ENCODE measurements around the gene SCT.

The SCT gene

DNA sequence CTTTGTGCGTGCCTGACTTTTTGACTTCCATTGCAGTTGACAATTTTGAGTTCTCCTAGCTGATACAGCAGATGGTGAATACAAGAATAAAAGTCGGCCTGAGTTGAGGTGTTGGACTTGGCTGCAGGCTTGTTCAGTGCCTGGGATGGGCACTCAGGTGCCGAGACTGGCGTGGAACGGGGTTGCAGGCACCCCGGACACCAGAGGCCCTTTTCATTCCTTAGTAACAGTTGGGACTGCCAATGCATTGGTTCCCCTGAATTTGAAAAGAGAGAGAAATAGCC, 49.4 kb downstream of the SCT start:
- ATAC-seq, result no peak
- TF ChIP-seq ISL1 (CRISPR knock-in tag; IDR thresholded peaks at IDR 0.05), result no peak
- TF ChIP-seq BACH2 (CRISPR knock-in tag; IDR thresholded peaks at IDR 0.05; ENCODE audit: borderline replicate concordance), result no peak
- TF ChIP-seq OSR1 (CRISPR knock-in tag; IDR thresholded peaks at IDR 0.05), result no peak
- TF ChIP-seq GLIS3 (CRISPR knock-in tag; IDR thresholded peaks at IDR 0.05), result no peak
- no peak for TF ChIP-seq ZFP3 (CRISPR knock-in tag; IDR thresholded peaks at IDR 0.05)
- no peak for TF ChIP-seq ZFP30 (CRISPR knock-in tag; IDR thresholded peaks at IDR 0.05)
- TF ChIP-seq ESRRG (CRISPR knock-in tag; IDR thresholded peaks at IDR 0.05), result no peak
- TF ChIP-seq, protein P1, sequence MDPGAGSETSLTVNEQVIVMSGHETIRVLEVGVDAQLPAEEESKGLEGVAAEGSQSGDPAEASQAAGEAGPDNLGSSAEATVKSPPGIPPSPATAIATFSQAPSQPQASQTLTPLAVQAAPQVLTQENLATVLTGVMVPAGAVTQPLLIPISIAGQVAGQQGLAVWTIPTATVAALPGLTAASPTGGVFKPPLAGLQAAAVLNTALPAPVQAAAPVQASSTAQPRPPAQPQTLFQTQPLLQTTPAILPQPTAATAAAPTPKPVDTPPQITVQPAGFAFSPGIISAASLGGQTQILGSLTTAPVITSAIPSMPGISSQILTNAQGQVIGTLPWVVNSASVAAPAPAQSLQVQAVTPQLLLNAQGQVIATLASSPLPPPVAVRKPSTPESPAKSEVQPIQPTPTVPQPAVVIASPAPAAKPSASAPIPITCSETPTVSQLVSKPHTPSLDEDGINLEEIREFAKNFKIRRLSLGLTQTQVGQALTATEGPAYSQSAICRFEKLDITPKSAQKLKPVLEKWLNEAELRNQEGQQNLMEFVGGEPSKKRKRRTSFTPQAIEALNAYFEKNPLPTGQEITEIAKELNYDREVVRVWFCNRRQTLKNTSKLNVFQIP (CRISPR knock-in tag; IDR thresholded peaks at IDR 0.05; ENCODE audit: borderline replicate concordance, low read depth), result no peak
- no peak for TF ChIP-seq ARNTL (CRISPR knock-in tag; IDR thresholded peaks at IDR 0.05; ENCODE audit: borderline replicate concordance, low read depth)

DNA sequence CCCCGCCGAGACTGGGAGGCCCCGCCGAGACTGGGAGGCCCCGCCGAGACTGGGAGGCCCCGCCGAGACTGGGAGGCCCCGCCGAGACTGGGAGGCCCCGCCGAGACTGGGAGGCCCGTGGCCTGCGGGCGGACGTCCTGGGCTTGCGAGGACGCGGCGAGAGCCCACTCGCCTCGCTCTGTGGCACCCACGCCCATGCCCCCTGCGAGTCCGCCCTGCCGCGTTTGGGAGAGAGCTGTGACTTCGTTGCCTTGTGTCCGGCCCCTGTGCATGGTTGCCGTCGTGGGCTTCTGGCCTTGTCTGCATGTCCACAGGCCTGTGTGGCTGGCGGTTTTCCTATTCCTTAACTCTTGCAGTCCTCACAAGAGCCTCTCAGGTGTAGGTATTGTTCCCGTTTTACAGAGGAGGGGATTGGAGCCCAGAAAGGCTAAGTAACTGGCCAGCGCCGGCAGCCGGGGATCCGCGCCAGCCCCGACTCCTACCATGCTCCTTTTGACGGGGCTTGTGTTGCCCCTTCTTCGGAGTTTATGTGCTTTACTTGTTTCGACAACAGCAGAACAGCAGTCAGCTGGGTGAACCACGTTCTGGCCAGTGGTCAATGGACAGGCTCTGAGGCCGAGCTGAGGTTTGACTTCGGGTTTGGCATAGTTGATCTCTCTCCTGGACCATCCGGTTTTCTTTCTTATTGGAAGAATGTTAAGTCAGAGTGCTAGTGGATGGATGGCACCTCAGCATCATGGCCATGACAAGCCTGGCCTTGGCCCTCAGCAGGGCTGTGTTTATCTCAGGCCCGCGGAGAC, 50.0 kb downstream of the SCT start:
- no peak for TF ChIP-seq ESRRG (CRISPR knock-in tag; IDR thresholded peaks at IDR 0.05)
- no peak for TF ChIP-seq CSRNP3 (CRISPR knock-in tag; IDR thresholded peaks at IDR 0.05)
- TF ChIP-seq PPARA (CRISPR knock-in tag; IDR thresholded peaks at IDR 0.05; ENCODE audit: borderline replicate concordance), result no peak
- no peak for TF ChIP-seq ZFP3 (CRISPR knock-in tag; IDR thresholded peaks at IDR 0.05)
- ATAC-seq, result no peak

All from SK-N-SH treated with all-trans-retinoic acid at 6 μM for 48 hours (cell line).